ENCODE measurements around the gene SPATS2L. TPM values are rescaled to one million over a fixed set of nuclear protein-coding genes. Genes with fewer than 3 reads are reported as not detected.

Gene SPATS2L
- total RNA-seq, 4 donors from 2014 or later = 51.9 to 151 (median 78.9) TPM

DNA sequence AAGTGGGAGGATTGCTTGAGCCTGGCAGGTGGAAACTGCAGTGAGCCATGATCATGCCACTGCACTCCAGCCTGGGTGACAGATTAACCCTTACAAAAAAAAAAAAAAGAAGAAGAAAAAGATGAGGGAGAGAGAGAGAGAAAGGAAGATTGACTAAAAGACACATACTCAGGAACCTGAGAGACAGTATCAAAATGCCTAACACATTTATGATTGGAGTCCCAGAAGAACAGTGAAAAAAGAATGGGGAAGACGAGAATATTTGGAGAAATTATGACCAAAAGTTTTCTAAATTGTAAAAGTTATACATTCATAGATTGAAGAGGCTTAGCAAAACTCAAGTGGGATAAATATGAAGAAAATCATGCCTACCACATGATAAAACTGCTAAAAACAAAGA lies 19.9 kb upstream of the SPATS2L start:
- DNase-seq (ENCODE audit: extremely low spot score) = no peak
- 97% methylated on average over 1 of the region's 1 CpG for WGBS
- Histone ChIP-seq H3K9me3 (no peaks in the 10 kb centered on the region), H3K36me3 (no peaks in the 10 kb centered on the region), H3K27me3 (no peaks in the 10 kb centered on the region), H3K4me3 (no peak overlapping the region), H3K27ac (replicated peaks in 1 of 4) (no peak overlapping the region), H3K4me1 (no peaks in the 10 kb centered on the region)
- intact Hi-C loops (cut with DNase I) = no loop called here
- TF ChIP-seq, protein P1, sequence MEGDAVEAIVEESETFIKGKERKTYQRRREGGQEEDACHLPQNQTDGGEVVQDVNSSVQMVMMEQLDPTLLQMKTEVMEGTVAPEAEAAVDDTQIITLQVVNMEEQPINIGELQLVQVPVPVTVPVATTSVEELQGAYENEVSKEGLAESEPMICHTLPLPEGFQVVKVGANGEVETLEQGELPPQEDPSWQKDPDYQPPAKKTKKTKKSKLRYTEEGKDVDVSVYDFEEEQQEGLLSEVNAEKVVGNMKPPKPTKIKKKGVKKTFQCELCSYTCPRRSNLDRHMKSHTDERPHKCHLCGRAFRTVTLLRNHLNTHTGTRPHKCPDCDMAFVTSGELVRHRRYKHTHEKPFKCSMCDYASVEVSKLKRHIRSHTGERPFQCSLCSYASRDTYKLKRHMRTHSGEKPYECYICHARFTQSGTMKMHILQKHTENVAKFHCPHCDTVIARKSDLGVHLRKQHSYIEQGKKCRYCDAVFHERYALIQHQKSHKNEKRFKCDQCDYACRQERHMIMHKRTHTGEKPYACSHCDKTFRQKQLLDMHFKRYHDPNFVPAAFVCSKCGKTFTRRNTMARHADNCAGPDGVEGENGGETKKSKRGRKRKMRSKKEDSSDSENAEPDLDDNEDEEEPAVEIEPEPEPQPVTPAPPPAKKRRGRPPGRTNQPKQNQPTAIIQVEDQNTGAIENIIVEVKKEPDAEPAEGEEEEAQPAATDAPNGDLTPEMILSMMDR (IDR thresholded peaks at IDR 0.05) = no peak
- no peak for TF ChIP-seq POLR2AphosphoS5 (IDR thresholded peaks at IDR 0.05)
- TF ChIP-seq POLR2A (IDR thresholded peaks at IDR 0.05; ENCODE audit: low read depth) = no peak
- TF ChIP-seq EP300 (IDR thresholded peaks at IDR 0.05) = no peak

DNA sequence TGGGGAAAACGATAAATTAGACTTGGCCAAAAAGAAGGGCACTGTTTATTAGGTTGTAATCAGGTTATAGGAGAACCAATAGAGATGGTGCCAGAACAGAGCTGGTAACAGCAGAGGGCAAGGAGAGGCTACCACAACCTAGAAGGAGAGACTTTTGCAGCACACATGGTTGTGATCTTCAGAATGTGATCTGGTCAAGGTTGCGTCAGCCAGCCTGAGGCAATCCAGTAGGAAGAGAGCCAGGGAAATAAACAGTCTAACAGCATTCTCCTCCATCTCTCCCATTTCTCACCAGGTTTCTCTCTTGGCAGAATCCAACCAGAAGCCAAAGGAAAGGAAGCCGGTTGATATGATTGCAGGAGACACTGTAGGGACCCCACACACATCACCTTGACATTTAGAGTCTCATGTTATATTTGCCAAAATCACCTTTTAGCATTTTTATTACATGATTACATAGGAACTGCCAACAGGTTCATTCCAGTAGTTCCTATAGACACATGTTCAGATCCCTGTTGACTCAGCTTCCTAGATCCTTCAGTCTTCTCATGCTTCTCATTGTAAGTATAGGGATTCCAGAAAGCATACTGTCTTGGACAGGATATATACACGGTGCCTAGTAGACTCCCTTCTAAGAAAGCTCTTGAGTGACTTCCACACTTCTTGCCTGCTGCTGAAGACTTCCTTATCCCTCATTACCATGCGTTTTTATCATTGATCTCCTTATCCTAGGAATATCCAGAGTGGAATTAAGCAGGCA lies 17.6 kb upstream of the SPATS2L start:
- H3K9me3 ChIP-seq = no peaks in the 10 kb centered on the region
- no peaks in the 10 kb centered on the region for H3K4me1 ChIP-seq
- intact Hi-C loops (cut with DNase I) = no loop called here
- 75% methylated on average over 5 of the region's 5 CpGs for WGBS
- no peak overlapping the region for H3K4me3 ChIP-seq
- no peak for TF ChIP-seq POLR2AphosphoS5 (IDR thresholded peaks at IDR 0.05)
- no peak for TF ChIP-seq EP300 (IDR thresholded peaks at IDR 0.05)
- TF ChIP-seq, protein P1 (IDR thresholded peaks at IDR 0.05) = no peak
- no peak for TF ChIP-seq POLR2A (IDR thresholded peaks at IDR 0.05; ENCODE audit: low read depth)
- H3K27ac ChIP-seq (replicated peaks in 1 of 4) = no peak overlapping the region
- H3K27me3 ChIP-seq = no peaks in the 10 kb centered on the region
- DNase-seq (ENCODE audit: extremely low spot score) = no peak
- H3K36me3 ChIP-seq = no peaks in the 10 kb centered on the region

DNA sequence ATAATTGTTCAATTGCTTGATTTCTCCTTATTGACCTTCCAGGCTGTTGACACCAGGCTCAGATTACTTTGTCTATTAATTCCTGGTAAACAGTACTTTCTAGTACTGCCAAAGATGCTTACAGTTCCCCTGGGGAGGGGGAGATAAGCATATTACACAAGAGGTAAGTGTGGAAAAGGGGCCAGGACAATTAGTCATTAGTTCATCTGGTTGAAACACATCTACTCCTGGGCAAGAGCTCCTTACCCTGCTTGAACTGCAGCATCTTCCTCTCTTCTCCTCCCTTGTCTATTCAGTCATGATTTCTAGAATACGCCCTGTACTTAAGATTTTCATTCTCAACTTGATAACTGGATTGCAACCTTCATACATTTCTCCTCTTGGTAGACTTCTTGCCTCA lies 10.4 kb upstream of the SPATS2L start:
- Histone ChIP-seq H3K27me3 (no peaks in the 10 kb centered on the region), H3K9me3 (no peaks in the 10 kb centered on the region), H3K4me3 (no peak overlapping the region), H3K36me3 (no peaks in the 10 kb centered on the region), H3K27ac (replicated peaks in 1 of 4) (no peak overlapping the region), H3K4me1 (no peaks in the 10 kb centered on the region)
- intact Hi-C loops (cut with DNase I) = no loop called here
- whole genome bisulfite sequencing = 100% methylated on average over 1 of the region's 1 CpG
- TF ChIP-seq POLR2AphosphoS5 (IDR thresholded peaks at IDR 0.05) = no peak
- TF ChIP-seq POLR2A (IDR thresholded peaks at IDR 0.05; ENCODE audit: low read depth) = no peak
- DNase-seq (ENCODE audit: extremely low spot score) = no peak

DNA sequence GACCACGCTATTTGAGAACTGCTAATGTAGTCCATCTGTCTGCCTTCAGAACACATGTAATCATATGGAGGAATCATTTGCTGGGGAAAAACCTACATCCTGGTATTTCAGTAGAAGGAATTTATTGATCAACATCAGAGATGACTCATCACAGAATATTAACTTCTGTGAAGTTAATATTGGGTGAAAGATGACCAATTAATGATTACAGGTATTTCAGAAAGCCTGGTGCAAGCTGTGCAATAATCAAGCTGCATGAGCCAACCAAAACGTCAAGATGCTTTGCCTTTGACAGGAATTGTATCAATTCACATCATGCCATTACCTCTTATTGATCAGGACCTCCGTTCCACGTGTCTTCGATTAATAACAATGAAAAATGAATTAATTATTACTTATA lies 9.4 kb upstream of the SPATS2L start:
- Histone ChIP-seq H3K4me3 (no peak overlapping the region), H3K4me1 (no peaks in the 10 kb centered on the region), H3K36me3 (no peaks in the 10 kb centered on the region), H3K9me3 (no peaks in the 10 kb centered on the region), H3K27ac (replicated peaks in 1 of 4) (no peak overlapping the region), H3K27me3 (no peaks in the 10 kb centered on the region)
- TF ChIP-seq, protein P1 (IDR thresholded peaks at IDR 0.05) = no peak
- TF ChIP-seq EP300 (IDR thresholded peaks at IDR 0.05) = no peak
- TF ChIP-seq POLR2A (IDR thresholded peaks at IDR 0.05; ENCODE audit: low read depth) = no peak
- no peak for TF ChIP-seq POLR2AphosphoS5 (IDR thresholded peaks at IDR 0.05)
- 94% methylated on average over 5 of the region's 5 CpGs for WGBS
- DNase-seq (ENCODE audit: extremely low spot score) = no peak
- intact Hi-C loops (cut with DNase I) = no loop called here

DNA sequence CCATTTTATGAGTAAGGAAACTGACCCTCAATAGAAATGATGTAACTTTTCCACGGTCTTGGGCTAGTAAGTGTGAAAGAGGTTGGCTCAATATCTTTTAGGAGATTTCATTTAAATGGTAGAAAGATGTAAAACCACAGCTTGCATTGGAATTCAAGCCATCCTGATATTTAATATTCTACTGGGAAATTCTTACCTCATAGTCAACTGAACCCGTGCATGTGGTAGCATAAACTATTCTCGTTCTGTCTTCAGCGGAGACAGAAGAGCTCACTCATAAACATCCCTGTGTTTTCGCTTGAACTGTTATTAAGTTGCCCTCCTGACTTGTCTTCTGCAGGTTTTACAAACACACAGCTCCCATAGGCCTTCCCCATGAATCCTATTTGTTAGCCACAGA lies 8.5 kb upstream of the SPATS2L start:
- no peak overlapping the region for H3K4me3 ChIP-seq
- H3K27ac ChIP-seq (replicated peaks in 1 of 4) = no peak overlapping the region
- DNase-seq (ENCODE audit: extremely low spot score) = no peak
- H3K9me3 ChIP-seq = no peaks in the 10 kb centered on the region
- TF ChIP-seq, protein P1 (IDR thresholded peaks at IDR 0.05) = no peak
- TF ChIP-seq POLR2A (IDR thresholded peaks at IDR 0.05; ENCODE audit: low read depth) (no peak), POLR2AphosphoS5 (IDR thresholded peaks at IDR 0.05) (no peak), EP300 (IDR thresholded peaks at IDR 0.05) (no peak)
- no peaks in the 10 kb centered on the region for H3K36me3 ChIP-seq
- 85% methylated on average over 5 of the region's 5 CpGs for WGBS
- intact Hi-C loops (cut with DNase I) = no loop called here
- no peaks in the 10 kb centered on the region for H3K27me3 ChIP-seq
- H3K4me1 ChIP-seq = no peaks in the 10 kb centered on the region

Data from esophagus muscularis mucosa (tissue), 4 donors.